Epidermal melanocyte (primary cell): ENCODE data around the gene FAM229B.
"Not testable (repeated sequence)": the region's sequence is repeated elsewhere in the genome, so short reads cannot be mapped to it uniquely, and the experiment has no call there.

Experiments used
- DNase-seq: peaks from one replicate; pipeline ENCODE4 v3.0.0; 2011; ENCODE audit warnings: low spot score; ENCODE audit not compliant: insufficient read length

Gene FAM229B, protein sequence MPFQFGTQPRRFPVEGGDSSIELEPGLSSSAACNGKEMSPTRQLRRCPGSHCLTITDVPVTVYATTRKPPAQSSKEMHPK

DNA sequence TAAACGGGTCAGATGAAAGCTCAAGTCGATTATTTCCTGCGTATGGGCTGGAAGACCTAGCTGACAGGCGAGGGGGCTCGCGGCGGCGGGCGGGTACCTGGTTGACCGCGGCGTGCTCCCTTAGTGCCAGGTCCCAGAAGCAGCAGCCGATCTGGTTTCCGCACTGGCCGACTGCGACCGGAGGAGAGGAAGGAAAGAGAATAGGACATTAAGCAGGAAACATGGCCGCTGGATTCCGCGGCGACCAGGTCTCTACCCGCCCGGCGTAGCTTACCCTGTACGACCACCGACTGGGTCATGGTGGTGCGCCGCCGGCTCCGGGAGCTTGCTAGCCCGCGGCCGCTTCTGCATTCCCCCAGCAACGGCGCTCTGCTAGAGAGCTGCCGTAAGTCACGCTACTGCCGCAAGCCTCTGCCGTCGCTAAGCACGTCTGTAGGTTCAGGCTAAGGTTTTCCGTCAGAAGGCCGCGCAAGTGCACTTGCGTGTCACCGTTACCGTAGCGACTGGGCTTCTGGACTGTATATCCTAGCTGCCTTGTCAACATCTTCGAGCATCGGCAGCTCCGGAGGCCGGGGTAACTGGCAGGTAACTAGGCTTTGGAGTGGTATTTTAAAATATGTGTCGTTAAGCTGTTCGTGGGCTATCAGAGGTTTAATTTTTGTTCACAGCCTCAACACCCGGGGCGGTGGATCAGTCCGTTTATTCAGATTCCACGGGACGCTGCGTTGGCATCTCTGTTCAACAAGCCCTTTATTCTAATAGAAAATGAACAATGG, at the start of gene FAM229B, which contains the start of gene TUBE1:
FAM229B (plus strand) TSS at position 456 of the 776 bp plus-strand sequence. CDS start 11,693 bp downstream, outside the sequence.
TUBE1 (minus strand) TSS at position 347 of the 776 bp plus-strand sequence; CDS start at position 299, 48 bp downstream.
- peak; percentile 60 for DNase-seq

DNA sequence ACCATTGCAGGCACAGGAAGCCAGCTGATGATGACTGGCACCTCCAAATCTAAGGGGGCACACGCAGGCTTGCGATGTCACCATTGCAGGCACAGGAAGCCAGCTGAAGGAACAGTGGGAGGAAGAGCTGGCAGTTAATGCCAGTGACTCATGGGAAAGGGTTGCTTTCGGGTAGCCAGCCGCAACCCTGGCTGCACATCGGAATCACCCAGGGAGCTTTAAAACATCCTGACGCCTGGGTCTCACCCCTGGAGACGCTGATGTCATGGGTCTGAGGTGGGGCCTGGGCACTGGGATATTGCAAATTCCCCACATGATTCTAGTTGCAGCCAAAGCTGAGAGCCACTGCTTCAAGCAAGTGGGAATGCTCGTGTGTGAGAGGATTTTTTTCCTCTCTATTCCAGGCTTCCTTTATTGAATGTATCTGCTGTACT, 49.6 kb upstream of the FAM229B start:
- DNase-seq, result peak; percentile 70

DNA sequence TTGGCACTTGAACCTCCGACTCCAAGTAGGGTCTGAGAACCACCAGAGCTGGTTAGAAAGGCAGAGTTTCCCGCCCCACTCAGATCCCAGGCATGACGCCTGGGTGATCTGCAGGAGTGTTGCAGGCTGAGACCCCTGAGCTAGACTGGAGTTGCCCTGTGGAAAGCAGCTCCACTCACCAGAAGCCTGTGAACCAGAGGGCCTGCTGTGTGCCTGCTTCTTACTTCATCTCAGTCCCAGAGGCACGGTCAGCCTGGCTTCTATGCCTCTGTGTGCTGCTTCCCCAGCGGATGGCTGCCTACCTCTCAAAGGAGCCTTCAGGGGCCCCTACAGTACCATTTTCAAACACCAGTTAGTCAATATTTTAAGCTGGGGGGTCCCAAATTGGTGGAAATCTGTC, 49.1 kb upstream of the FAM229B start:
- no peak for DNase-seq

DNA sequence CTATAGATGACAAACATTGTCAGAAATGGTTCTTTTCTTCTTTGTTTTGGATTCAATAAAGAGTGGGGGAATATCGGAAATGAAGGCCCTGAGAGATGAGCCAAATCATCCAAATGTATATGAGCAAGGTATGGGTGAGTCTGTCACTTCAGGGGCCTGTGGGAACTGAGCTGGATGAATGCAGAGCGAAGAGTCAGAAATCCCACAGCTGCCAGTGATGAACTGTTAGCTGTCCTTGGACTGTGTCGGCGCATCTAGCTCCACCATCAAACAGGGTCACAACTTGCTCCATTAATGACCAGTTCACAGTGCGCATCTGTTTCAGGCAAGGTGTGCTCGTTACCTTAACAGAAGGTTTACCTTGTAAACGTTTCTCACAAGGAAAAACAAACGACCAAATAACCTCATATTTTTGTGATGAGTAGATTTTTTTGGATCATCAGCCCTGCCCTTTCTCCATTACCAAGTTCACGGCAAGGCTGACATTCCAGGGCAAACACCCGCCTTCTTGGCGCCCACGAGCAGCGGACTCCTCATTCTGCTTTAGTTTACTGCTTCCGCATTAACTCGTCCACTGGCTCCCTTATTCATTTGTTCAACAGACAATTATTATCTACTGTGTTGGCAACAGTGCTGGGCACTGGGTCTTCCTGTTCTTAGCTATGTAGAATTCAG, 48.5 kb upstream of the FAM229B start:
- no peak for DNase-seq

DNA sequence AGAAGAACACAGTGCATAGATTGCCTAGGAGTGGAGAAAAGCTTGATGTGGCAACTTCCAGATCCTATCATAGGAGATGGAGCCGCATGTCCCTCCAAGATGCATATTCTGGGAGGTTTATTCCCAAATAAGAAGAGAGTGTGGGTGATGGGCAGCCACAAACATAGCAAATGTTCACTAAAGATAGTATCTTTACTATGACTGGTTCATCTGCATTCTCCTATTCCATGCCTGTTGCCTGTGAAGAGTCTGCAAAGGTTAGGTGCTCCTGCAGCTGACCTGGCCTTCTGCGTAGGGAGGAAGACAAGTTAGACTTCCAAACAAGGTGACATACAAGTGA, 48.0 kb upstream of the FAM229B start:
- no peak for DNase-seq

DNA sequence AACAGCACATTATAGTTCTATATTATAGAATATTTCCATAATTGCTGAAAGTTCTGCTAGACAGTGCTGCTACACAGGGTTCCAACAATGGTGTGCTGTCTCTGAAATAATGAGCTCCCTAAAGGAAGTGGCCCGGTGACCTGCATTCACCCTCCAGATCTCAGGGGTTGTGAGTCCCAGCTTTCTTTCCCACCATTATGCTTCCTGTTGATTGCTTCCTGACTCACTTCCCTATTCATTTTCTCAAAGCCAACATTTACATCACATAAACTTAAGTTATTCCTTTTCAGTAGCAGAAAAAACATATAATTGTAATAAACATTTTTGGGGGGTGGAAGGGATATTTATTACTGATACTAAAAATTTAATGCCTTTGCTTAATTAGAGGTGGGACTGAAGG, 46.4 kb upstream of the FAM229B start:
- DNase-seq, result no peak

DNA sequence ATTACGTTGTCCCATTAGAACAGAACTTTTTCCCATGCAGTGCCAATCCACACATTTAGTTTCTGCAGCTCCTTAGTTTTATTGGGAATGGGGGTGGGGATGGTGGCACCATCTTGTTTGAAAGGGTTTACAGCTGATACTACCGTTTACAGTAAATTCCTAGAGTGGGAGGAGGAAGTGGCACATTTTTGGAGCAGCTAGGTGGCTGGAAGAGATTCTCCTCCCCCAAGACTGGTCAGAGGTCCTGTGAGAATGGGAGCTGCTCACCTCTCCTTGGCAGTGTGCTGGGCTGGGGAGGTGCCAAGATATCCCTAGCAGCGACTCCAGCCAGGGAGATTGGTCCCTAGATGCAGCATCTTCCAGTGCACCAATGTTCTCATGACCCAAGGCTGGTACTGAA, 45.9 kb upstream of the FAM229B start:
- DNase-seq, result no peak

DNA sequence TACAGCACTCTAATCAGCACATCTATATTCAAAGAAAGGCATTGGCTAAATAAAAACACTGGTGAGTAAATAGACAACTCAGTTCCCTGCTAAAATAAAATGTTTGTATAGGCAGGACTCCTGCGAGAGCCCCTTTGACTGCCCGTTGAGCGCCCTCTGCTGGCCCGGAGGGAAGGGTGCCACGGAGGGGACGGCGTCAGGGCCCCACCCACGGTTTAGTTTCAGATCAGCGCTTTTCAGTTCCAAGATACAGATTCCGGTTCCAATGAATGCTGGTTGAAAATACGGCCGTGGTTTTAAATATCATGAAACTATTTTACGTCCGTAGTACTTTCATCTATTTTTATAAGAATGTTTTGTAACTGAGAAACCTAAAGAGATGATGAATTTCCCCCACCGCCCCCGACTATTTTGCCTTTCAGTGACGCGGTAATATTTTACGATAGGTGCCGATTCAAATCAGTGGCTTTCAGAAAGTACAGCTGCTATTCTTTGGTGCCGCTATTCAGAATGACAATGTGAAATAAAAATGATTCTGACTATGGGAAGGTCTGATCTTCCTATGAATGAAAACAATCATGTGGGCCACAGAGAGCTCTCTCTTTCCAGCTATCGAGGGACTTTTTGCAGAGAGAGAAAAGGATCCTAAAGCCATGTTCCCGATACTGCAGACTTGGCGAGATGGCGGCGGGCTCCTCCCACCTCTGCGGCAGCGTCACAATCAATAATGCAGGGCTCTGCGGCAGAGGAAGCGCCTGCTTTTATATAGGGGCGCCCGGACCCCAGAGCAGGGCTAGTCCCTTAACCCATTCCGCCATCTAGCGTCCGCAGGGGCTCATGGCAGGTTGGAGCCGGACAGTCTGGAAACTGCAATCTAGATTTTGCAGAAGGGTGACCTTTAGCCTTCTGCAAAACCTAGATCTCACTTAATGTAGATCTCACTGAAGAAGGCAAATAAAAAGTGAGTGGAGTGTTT, 44.1 kb upstream of the FAM229B start:
- peak; percentile 81 for DNase-seq

DNA sequence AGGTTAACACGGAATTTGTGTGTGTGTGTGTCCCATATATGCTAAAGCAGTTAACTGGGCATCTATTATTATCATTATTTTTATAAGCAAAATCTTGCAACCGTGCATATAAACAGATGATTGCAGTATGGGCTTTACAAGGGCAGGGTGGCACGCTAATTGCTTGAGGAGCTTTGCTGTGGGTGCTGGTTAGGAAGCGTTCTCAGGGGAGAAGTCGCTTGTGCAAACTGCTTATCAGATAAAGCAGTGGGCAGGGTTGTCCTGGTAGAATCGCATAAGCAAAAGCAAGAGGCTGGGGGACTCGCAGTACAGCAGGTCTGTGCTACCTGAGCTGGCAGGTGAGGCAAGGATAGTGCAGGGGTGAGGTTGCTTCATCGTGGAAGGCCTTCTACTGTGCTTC, 43.2 kb upstream of the FAM229B start:
- no peak for DNase-seq

DNA sequence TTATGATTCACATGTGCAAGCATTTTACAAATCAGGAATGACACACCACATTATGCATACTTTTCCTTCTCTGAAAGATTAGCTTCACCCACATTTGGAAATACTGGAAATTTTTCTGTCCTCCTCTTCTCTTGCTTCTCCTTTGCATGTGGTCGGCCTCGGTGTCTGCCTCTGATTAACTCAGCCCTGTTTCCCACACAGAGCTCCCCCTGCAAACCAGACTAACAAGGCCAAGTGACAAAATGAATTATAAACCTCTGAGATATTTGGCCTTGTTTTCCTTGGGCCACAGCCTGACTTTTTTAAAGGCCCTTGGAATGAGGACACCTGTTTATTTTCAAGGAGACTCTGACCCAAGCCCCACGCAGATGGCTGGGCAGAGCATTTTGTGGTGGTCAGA, 42.5 kb upstream of the FAM229B start:
- no peak for DNase-seq

DNA sequence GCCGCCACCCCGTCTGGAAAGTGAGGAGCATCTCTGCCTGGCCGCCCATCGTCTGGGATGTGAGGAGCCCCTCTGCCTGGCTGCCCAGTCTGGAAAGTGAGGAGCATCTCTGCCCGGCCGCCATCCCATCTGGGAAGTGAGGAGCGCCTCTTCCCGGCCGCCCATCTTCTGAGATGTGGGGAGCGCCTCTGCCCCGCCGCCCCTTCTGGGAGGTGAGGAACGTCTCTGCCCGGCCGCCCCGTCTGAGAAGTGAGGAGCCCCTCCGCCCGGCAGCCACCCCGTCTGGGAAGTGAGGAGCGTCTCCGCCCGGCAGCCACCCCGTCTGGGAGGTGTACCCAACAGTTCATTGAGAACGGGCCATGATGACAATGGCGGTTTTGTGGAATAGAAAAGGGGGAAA, 39.9 kb upstream of the FAM229B start:
- not testable (repeated sequence) for DNase-seq

DNA sequence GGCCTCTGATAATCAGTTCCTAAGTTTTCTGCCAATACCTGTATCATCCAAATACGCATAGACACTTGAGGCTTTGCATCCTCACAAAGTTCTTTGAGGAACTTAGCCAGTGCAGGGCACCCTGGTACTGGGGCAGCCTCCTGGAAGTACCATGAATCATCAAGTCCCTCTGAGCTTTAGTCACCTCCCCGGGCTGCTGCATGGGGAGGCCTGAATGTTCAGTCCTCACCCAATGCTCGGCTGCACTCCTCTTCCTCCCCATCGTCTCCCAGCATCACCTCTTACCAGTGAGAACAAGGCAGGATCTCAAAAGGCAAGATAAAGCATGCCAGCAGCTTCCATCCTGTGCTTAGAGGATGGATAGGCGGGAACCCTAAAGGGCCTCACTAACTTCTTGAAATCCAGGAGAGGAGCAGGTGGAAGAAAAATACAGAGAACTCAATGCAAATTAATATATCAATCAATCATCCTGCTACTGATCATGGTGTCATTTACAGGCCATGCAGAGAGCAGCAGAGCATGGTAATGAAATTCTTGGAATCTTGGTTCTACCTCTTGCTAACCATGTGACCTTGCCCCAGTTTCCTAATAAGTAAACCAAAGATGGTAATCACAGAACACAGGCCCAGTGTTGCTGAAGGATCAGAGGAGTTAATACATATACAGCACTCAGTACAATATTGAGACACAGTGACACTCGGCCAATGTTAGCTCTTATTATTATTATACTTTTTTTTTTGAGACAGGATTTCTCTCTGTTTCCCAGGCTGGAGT, 38.2 kb upstream of the FAM229B start:
- DNase-seq, result no peak

DNA sequence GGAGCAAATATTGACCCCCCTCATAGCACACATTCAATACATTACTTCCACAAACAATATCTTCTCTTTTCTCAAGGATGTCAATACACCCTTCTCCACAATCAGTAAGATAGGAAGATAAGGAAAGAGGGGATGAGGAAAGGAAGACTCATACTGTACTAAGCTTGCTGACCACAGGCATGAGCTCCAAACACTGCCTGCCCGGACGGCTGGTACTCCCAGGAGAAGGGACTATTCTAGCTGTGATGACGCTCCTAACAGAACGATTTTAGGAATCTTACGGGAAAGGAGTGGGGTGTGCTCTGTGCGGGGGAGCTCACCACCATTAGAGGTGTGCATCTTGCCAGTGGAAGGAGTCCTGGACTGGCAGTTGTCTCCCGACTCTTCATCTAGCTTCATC, 37.4 kb upstream of the FAM229B start:
- DNase-seq, result no peak

DNA sequence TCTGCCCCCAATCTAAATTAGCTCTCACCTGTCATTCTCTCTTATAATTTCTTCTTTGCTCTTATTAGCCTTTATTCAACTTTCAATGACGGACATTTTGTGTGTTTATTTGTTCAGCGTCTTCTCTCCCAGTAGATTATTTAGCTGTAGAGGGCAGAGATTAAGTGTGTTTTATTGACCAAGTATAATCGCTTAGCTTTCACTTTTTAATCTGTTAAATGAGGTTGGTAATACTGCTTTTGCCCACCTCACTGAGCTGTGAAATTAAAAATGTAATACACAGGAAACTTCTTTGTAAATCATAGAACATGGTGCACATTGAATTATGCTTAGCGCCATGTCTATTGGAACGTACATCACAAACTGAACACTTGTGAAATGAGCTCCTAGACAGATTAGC, 37.0 kb upstream of the FAM229B start:
- DNase-seq, result no peak

DNA sequence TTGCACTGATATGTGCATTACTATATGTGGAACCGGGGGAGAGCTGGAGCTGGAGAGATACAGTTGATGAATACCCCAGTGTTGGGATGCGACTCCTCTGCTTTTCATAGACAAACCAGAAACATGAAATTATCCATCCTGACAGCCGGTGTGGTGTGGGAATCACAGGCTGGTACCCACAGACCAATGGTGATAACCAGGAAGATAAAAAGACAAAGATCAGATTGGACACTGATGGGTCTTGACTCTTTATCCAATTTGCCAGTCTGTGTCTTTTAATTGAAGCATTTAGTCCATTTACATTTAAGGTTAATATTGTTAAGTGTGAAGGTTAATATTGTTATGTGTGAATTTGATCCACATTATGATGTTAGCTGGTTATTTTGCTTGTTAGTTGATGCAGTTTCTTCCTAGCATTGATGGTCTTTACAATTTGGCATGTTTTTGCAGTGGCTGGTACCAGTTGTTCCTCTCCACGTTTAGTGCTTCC, 36.1 kb upstream of the FAM229B start:
- not testable (repeated sequence) for DNase-seq

DNA sequence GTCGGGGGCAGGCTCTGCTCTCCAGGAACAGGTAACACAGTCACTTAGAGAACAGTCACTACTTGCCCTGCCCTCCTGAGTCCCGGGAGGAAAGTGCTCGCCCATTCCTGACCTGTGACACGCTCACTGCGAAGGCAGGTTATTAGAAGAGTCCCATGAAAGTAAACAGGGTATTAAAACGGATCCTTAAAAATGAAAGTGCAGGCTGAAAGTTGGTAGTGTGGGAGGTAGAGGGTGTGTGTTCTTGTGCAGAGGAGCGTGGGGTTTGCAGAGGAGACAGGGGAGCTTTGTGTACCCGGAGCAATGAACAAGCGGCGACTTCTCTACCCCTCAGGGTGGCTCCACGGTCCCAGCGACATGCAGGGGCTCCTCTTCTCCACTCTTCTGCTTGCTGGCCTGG, 33.4 kb upstream of the FAM229B start, which contains the start of gene CCN6:
CCN6 (plus strand) TSS at position 104 of the 400 bp plus-strand sequence; CDS start at position 358, 254 bp downstream.
- DNase-seq, result no peak

DNA sequence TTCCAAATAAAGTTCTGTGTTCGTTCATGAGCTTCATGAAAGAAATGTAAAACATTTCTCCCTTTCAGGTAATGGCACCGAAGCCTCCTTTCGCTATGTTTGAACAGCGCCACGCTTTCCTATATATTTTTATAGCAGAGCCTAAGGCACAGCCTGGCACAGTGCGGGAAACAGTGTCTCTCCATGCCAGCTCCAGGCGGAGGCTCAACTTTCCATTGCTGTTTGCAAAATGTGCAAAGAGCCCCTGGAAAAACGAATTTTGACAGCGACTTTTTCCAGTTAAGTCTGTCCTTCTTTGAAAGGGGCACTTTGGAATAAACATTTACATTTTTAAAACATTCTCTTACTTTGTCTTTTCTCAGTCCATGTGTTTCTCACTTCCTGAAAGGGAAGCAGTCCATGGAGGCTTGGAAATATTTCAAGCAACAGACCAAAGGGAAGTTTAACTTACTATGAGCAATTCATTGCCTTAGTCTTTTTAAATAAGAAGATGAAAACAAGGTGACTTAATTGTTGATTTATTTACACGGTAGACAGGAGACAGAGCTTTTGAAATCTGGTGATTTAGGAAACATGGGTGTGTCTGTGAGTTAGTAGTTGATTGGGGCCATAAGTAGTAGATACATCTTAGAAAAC, 32.7 kb upstream of the FAM229B start:
- DNase-seq, result no peak

DNA sequence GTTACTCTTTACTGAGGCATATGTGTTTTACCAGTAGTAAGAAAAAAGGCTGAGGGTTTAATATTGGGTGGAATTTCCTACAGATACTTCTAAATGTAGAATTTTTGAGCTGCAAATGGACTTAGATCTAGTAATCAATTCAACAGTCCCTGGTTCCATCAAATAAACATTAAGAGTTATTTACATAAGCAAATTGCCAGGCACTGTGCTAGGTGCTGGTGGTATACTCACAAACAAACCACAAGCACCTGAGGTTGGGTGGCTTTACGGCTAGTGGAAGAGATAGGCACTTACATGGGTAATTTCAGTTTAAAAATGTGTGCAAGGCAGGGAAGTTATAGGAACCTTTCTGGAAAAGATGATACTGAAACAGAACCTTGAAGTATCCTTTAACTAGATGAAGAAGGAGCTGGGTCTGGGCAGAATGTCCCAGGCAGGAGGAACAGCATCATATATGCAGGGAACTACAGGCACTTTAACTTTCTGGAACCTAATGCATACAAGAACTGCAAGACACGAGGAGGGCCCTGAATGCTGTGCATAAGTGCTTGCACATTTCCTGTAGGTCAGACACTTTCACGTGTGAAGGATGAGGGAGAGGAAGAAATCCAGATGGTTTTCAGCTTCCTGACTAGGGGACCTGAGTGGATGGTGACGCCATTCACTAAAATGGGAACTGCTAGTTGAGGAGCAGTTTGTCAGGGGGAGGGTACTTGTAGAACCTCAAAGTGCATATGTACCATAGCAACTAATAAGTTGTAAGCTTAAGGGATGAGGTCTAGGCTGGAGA, 29.0 kb upstream of the FAM229B start:
- DNase-seq, result no peak

DNA sequence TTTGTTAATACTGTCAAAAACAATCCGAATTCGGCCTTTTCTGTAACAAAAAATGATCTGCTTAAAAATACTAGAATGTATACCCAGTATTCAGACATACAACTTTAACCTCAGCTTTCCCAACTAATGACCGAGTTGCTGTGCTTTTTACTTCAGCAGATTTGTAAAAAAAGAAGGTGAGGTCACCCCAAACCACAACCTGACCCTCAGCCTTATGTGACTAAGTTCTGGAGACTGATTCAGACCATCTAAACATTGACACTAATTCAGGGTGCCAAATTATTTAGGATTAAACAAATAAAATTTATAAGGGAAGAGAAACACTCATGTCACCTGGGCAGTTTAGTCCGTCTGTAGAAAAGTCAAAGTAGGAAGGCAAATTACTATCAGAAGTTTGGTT, 25.8 kb upstream of the FAM229B start:
- DNase-seq, result no peak
